HEK293 (cell line): ENCODE results near the gene TMUB1.

Experiments used
- CTCF ChIA-PET: fragments of 350-600 bp; formaldehyde crosslinking; extraction: SDS; loops from one replicate; lab custom pipeline; 2021; ENCODE audit warnings: antibody characterized with exemption; lab: Yijun Ruan, JAX
- POLR2A ChIA-PET: fragments of 300-600 bp; formaldehyde crosslinking; extraction: SDS; loops from one replicate; lab custom pipeline; 2020; ENCODE audit warnings: antibody characterized with exemption, inconsistent platforms; lab: Yijun Ruan, JAX
- H3K27ac ChIP-seq: fragments of 200-500 bp; sonication (Bioruptor generic); 2 replicates; pipeline ENCODE4 v1.5.1; 2014; ENCODE audit warnings: low read depth, low read length, control low read depth, inconsistent platforms; ENCODE audit errors: extremely low read depth
- H3K36me3 ChIP-seq, 2 experiments: fragments of 200-500 bp in 1 of 2; sonication (Bioruptor generic) in 1 of 2; 1 replicate in 1 of 2; 2 replicates in 1 of 2; pipeline ENCODE4 v1.5.1; 2014 to 2017; ENCODE audit warnings: inconsistent platforms in 2 of 2, low read length in 2 of 2; ENCODE audit not compliant: control insufficient read depth in 2 of 2, insufficient read depth in 1 of 2
- H3K4me1 ChIP-seq: fragments of 200-500 bp; sonication (Bioruptor generic); 2 replicates; pipeline ENCODE4 v1.5.1; 2014; ENCODE audit warnings: mild to moderate bottlenecking, low read length, inconsistent platforms; ENCODE audit not compliant: control insufficient read depth, insufficient read depth
- H3K4me3 ChIP-seq: 2 replicates; pipeline ENCODE4 v1.5.1; 2011; ENCODE audit warnings: low read depth, mild to moderate bottlenecking, control low read depth, low read length, moderate library complexity
- H3K9me3 ChIP-seq: fragments of 200-500 bp; sonication (Bioruptor generic); 2 replicates; pipeline ENCODE4 v1.5.1; 2014; ENCODE audit warnings: low read depth, low read length, inconsistent platforms; ENCODE audit not compliant: control insufficient read depth, insufficient read depth
- AEBP2 ChIP-seq: fragments of 450-650 bp; formaldehyde crosslinking; IDR thresholded peaks from 2 replicates; pipeline ENCODE4 v1.5.1; 2016; ENCODE audit warnings: missing biosample characterization, missing genetic modification characterization, borderline replicate concordance
- ATF2 ChIP-seq: fragments of 450-650 bp; formaldehyde crosslinking; IDR thresholded peaks from 2 replicates; pipeline ENCODE4 v1.5.1; 2016; ENCODE audit warnings: missing biosample characterization, missing genetic modification characterization, low read depth
- BCL11A ChIP-seq: fragments of 450-650 bp; formaldehyde crosslinking; IDR thresholded peaks from 2 replicates; pipeline ENCODE4 v1.5.1; 2016; ENCODE audit warnings: low read depth, missing biosample characterization, missing genetic modification characterization
- KLF16 ChIP-seq: fragments of 450-650 bp; formaldehyde crosslinking; IDR thresholded peaks from 2 replicates; pipeline ENCODE4 v1.5.1; 2017; ENCODE audit warnings: missing biosample characterization, missing genetic modification characterization
- KLF8 ChIP-seq: fragments of 450-650 bp; formaldehyde crosslinking; IDR thresholded peaks from 2 replicates; pipeline ENCODE4 v1.5.1; 2016; ENCODE audit warnings: missing biosample characterization, missing genetic modification characterization
- KLF9 ChIP-seq: fragments of 450-650 bp; formaldehyde crosslinking; IDR thresholded peaks from 2 replicates; pipeline ENCODE4 v1.5.1; 2016; ENCODE audit warnings: missing biosample characterization, missing genetic modification characterization, low read depth
- ZFP3 ChIP-seq: fragments of 450-650 bp; formaldehyde crosslinking; IDR thresholded peaks from 2 replicates; pipeline ENCODE4 v1.5.1; 2016; ENCODE audit warnings: low read depth, missing biosample characterization, missing genetic modification characterization
- ZNF146 ChIP-seq: fragments of 450-650 bp; formaldehyde crosslinking; IDR thresholded peaks from 2 replicates; pipeline ENCODE4 v1.5.1; 2016; ENCODE audit warnings: missing biosample characterization, missing genetic modification characterization
- ZNF174 ChIP-seq: fragments of 450-650 bp; formaldehyde crosslinking; IDR thresholded peaks from 2 replicates; pipeline ENCODE4 v1.5.0; 2017; ENCODE audit warnings: missing biosample characterization, mild to moderate bottlenecking, missing genetic modification characterization
- ZNF211 ChIP-seq: fragments of 450-650 bp; formaldehyde crosslinking; IDR thresholded peaks from 2 replicates; pipeline ENCODE4 v1.5.1; 2016; ENCODE audit warnings: low read depth, missing biosample characterization, missing genetic modification characterization
- ZNF324 ChIP-seq: fragments of 450-650 bp; formaldehyde crosslinking; IDR thresholded peaks from 2 replicates; pipeline ENCODE4 v1.5.1; 2016; ENCODE audit warnings: missing biosample characterization, missing genetic modification characterization
- ZNF335 ChIP-seq: fragments of 450-650 bp; formaldehyde crosslinking; conservative IDR thresholded peaks from 2 replicates; pipeline ENCODE4 v1.5.1; 2016; ENCODE audit warnings: missing biosample characterization, missing genetic modification characterization
- ZNF341 ChIP-seq: fragments of 450-650 bp; formaldehyde crosslinking; IDR thresholded peaks from 2 replicates; pipeline ENCODE4; 2016; ENCODE audit warnings: low read depth, missing biosample characterization, missing genetic modification characterization
- ZNF37A ChIP-seq: fragments of 450-650 bp; IDR thresholded peaks from 2 replicates; pipeline ENCODE4 v1.5.1; 2018; ENCODE audit warnings: missing biosample characterization, missing genetic modification characterization
- ZNF510 ChIP-seq: fragments of 450-650 bp; formaldehyde crosslinking; IDR thresholded peaks from 2 replicates; pipeline ENCODE4 v1.5.1; 2018; ENCODE audit warnings: mild to moderate bottlenecking, missing genetic modification characterization, missing biosample characterization; ENCODE audit not compliant: insufficient replicate concordance
- ZNF529 ChIP-seq: fragments of 450-650 bp; formaldehyde crosslinking; IDR thresholded peaks from 2 replicates; pipeline ENCODE4 v1.5.1; 2017; ENCODE audit warnings: missing genetic modification characterization, missing biosample characterization; ENCODE audit not compliant: insufficient replicate concordance
- ZNF561 ChIP-seq: fragments of 450-650 bp; IDR thresholded peaks from 2 replicates; pipeline ENCODE4 v1.5.1; 2018; ENCODE audit warnings: missing biosample characterization, missing genetic modification characterization, borderline replicate concordance
- ZNF596 ChIP-seq: fragments of 450-650 bp; IDR thresholded peaks from 2 replicates; pipeline ENCODE4 v1.5.0; 2018; ENCODE audit warnings: missing biosample characterization, mild to moderate bottlenecking, missing genetic modification characterization, moderate library complexity
- ZNF707 ChIP-seq: fragments of 450-650 bp; formaldehyde crosslinking; IDR thresholded peaks from 2 replicates; pipeline ENCODE4 v1.5.1; 2016; ENCODE audit warnings: missing biosample characterization, missing genetic modification characterization
- ZNF830 ChIP-seq: fragments of 450-650 bp; IDR thresholded peaks from 2 replicates; pipeline ENCODE4 v1.5.0; 2018; ENCODE audit warnings: missing biosample characterization, missing genetic modification characterization, low read depth, mild to moderate bottlenecking, moderate library complexity
- ZNF837 ChIP-seq: fragments of 450-650 bp; formaldehyde crosslinking; IDR thresholded peaks from 2 replicates; pipeline ENCODE4 v1.5.1; 2016; ENCODE audit warnings: missing biosample characterization, missing genetic modification characterization
- TF ChIP-seq, protein P1 (sequence below): fragments of 450-650 bp; formaldehyde crosslinking; IDR thresholded peaks from 2 replicates; pipeline ENCODE4 v1.5.1; 2016; ENCODE audit warnings: missing biosample characterization, missing genetic modification characterization
- TF ChIP-seq, protein P2 (sequence below): fragments of 450-650 bp; formaldehyde crosslinking; IDR thresholded peaks from 2 replicates; pipeline ENCODE4 v1.5.1; 2016; ENCODE audit warnings: missing biosample characterization, missing genetic modification characterization
- TF ChIP-seq, protein P3 (sequence below): fragments of 450-650 bp; formaldehyde crosslinking; IDR thresholded peaks from 2 replicates; pipeline ENCODE4 v1.5.0; 2017; ENCODE audit warnings: missing biosample characterization, missing genetic modification characterization, borderline replicate concordance
- TF ChIP-seq, protein P4 (sequence below): sonication (generic); formaldehyde crosslinking; IDR thresholded peaks from 2 replicates; pipeline ENCODE4 v1.8.1; 2022; ENCODE audit warnings: mild to moderate bottlenecking, moderate library complexity, missing genetic modification reagents

Gene TMUB1

DNA sequence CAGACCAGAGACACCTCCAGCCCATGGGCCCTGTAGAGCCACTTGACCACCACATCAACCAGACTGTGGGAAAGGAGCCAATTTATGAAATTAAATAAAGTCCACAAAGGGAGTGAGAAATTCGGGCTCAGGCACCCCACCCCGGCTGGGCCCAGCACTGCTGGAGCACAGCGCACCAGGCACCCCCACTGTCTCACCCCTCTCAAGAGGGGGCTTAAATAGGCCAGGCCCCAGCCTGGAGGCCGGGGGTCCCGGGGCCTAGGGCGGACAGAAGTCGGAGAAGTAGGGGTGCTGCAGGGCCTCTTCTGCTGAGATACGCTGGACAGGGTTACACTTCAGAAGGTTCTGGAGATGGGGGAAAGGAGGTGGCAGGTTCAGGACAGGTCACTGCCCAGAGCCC is 29.5 kb downstream of the TMUB1 start:
- Histone ChIP-seq H3K27ac (no peak overlapping the region), H3K4me3 (no peak overlapping the region), H3K9me3 (no peaks in the 10 kb centered on the region), H3K36me3 (peaks cover 0 to 35% of the 10 kb centered on the region in 2 experiments; a peak in 1 of 3 replicates)
- POLR2A ChIA-PET: no interaction called here
- TF ChIP-seq ZNF707 (no peak), ZNF837 (tag by site-specific recombination) (no peak), ZNF324 (tag by site-specific recombination) (no peak), ATF2 (no peak), ZNF596 (tag by site-specific recombination) (no peak), ZNF335 (tag by site-specific recombination) (no peak), KLF16 (tag by site-specific recombination) (no peak), KLF8 (tag by site-specific recombination) (no peak), ZNF146 (tag by site-specific recombination) (no peak), KLF9 (no peak), ZNF37A (no peak)
- TF ChIP-seq, protein P1, sequence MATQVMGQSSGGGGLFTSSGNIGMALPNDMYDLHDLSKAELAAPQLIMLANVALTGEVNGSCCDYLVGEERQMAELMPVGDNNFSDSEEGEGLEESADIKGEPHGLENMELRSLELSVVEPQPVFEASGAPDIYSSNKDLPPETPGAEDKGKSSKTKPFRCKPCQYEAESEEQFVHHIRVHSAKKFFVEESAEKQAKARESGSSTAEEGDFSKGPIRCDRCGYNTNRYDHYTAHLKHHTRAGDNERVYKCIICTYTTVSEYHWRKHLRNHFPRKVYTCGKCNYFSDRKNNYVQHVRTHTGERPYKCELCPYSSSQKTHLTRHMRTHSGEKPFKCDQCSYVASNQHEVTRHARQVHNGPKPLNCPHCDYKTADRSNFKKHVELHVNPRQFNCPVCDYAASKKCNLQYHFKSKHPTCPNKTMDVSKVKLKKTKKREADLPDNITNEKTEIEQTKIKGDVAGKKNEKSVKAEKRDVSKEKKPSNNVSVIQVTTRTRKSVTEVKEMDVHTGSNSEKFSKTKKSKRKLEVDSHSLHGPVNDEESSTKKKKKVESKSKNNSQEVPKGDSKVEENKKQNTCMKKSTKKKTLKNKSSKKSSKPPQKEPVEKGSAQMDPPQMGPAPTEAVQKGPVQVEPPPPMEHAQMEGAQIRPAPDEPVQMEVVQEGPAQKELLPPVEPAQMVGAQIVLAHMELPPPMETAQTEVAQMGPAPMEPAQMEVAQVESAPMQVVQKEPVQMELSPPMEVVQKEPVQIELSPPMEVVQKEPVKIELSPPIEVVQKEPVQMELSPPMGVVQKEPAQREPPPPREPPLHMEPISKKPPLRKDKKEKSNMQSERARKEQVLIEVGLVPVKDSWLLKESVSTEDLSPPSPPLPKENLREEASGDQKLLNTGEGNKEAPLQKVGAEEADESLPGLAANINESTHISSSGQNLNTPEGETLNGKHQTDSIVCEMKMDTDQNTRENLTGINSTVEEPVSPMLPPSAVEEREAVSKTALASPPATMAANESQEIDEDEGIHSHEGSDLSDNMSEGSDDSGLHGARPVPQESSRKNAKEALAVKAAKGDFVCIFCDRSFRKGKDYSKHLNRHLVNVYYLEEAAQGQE (tag by site-specific recombination): no peak
- TF ChIP-seq, all 188 proteins: peak for 0
- no peaks in the 10 kb centered on the region; the same call in 1 of the 2 replicates for H3K4me1 ChIP-seq
- CTCF ChIA-PET: no interaction called here

- CTCF ChIA-PET: no interaction called here
- Histone ChIP-seq H3K27ac (no peak overlapping the region), H3K9me3 (no peaks in the 10 kb centered on the region), H3K4me1 (no peaks in the 10 kb centered on the region), H3K36me3 (peaks cover 0 to 35% of the 10 kb centered on the region in 2 experiments; a peak in 1 of 3 replicates), H3K4me3 (no peak overlapping the region)
- POLR2A ChIA-PET: interaction anchor here (0.7 kb wide), 1 partner anchor 34 kb away, joined by 4 read pairs; no protein-coding TSS in a partner anchor
- no peak for TF ChIP-seq BCL11A (tag by site-specific recombination)
- TF ChIP-seq ZNF510 (tag by site-specific recombination): no peak
- TF ChIP-seq ZNF341 (tag by site-specific recombination): no peak
- TF ChIP-seq ZNF837 (tag by site-specific recombination): no peak
- TF ChIP-seq ZNF211 (tag by site-specific recombination): no peak
- no peak for TF ChIP-seq ZNF561
- TF ChIP-seq ZNF830 (tag by site-specific recombination): no peak
- no peak for TF ChIP-seq AEBP2 (tag by site-specific recombination)
- TF ChIP-seq ZNF174: no peak
- no peak for TF ChIP-seq ZFP3 (tag by site-specific recombination)
- TF ChIP-seq ZNF529 (tag by site-specific recombination): no peak
- TF ChIP-seq, protein P2, sequence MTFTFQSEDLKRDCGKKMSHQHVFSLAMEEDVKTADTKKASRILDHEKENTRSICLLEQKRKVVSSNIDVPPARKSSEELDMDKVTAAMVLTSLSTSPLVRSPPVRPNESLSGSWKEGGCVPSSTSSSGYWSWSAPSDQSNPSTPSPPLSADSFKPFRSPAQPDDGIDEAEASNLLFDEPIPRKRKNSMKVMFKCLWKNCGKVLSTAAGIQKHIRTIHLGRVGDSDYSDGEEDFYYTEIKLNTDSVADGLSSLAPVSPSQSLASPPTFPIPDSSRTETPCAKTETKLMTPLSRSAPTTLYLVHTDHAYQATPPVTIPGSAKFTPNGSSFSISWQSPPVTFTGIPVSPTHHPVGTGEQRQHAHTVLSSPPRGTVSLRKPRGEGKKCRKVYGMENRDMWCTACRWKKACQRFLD (tag by site-specific recombination): no peak
- TF ChIP-seq, protein P3, sequence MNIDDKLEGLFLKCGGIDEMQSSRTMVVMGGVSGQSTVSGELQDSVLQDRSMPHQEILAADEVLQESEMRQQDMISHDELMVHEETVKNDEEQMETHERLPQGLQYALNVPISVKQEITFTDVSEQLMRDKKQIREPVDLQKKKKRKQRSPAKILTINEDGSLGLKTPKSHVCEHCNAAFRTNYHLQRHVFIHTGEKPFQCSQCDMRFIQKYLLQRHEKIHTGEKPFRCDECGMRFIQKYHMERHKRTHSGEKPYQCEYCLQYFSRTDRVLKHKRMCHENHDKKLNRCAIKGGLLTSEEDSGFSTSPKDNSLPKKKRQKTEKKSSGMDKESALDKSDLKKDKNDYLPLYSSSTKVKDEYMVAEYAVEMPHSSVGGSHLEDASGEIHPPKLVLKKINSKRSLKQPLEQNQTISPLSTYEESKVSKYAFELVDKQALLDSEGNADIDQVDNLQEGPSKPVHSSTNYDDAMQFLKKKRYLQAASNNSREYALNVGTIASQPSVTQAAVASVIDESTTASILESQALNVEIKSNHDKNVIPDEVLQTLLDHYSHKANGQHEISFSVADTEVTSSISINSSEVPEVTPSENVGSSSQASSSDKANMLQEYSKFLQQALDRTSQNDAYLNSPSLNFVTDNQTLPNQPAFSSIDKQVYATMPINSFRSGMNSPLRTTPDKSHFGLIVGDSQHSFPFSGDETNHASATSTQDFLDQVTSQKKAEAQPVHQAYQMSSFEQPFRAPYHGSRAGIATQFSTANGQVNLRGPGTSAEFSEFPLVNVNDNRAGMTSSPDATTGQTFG (tag by site-specific recombination): no peak
- TF ChIP-seq, protein P4, sequence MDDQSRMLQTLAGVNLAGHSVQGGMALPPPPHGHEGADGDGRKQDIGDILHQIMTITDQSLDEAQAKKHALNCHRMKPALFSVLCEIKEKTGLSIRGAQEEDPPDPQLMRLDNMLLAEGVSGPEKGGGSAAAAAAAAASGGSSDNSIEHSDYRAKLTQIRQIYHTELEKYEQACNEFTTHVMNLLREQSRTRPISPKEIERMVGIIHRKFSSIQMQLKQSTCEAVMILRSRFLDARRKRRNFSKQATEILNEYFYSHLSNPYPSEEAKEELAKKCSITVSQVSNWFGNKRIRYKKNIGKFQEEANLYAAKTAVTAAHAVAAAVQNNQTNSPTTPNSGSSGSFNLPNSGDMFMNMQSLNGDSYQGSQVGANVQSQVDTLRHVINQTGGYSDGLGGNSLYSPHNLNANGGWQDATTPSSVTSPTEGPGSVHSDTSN (CRISPR knock-in tag): no peak
Observed at GRCh38 chr7:151053096-151053495, 30.2 kb downstream of the TMUB1 start.
